Pancreas (tissue), 10 donors: ENCODE results near the gene INPP4B. TPM values are rescaled to one million over a fixed set of nuclear protein-coding genes. Genes with fewer than 3 reads are reported as not detected.

Source experiments
- ATAC-seq, 4 donors: fragments of 200-7000 bp; cut with Tn5 transposase; one replicate each; pipeline versions ENCODE4 v1.8.0 to v1.9.1; 2020; ENCODE audit warnings: mild to moderate bottlenecking in 4 of 4, moderate library complexity in 4 of 4
- DNase-seq, 6 donors: peaks; one replicate each; pipeline ENCODE4 v3.0.0-alpha.2; 2020
- FAIRE-seq: peaks from 2 replicates; lab custom pipeline; 2012; peaks lifted over from hg19 to GRCh38; lab: Jason Lieb, UNC
- H3K27ac ChIP-seq, 4 donors: fragments of 200-600 bp; sonication (generic); 1 replicate in 3 of 4; 2 replicates in 1 of 4; pipeline versions ENCODE4 v1.5.0 to v1.8.0; 2020
- H3K27me3 ChIP-seq, 4 donors: fragments of 200-600 bp; one replicate each; pipeline ENCODE4 v1.8.0; 2021
- H3K36me3 ChIP-seq, 3 donors: fragments of 200-600 bp; sonication (generic) in 1 of 3; one replicate each; pipeline versions ENCODE4 v1.5.0 to v1.8.0; 2020 to 2021
- H3K4me1 ChIP-seq, 3 donors: fragments of 200-600 bp; one replicate each; pipeline ENCODE4 v1.8.0; 2021
- H3K4me3 ChIP-seq, 4 donors: fragments of 200-600 bp; sonication (generic) in 2 of 4; one replicate each; pipeline versions ENCODE4 v1.5.0 to v1.8.0; 2020 to 2021
- H3K9me3 ChIP-seq, 4 donors: fragments of 200-600 bp; one replicate each; pipeline ENCODE4 v1.8.0; 2021
- CTCF ChIP-seq, 4 donors: fragments of 200-600 bp; sonication (generic) in 3 of 4; IDR thresholded peaks; one replicate each; pipeline versions ENCODE4 v1.5.0 to v1.8.0; 2021; ENCODE audit warnings: antibody characterized with exemption in 4 of 4
- WGBS, 2 donors: extraction: QIAGEN DNeasy Blood & Tissue Kit; methylation state at CpG; one replicate each; pipeline ENCODE4 v1.1.7; 2013; 5-methylcytosine and 5-hydroxymethylcytosine counted together
- intact Hi-C, 3 donors: fragments of 100-400 bp; cut with DNase I; formaldehyde crosslinking; loops; one replicate each; pipeline versions ENCODE4 v1.11.1 to v1.14.2; 2022
- polyA plus RNA-seq, 2 donors: library from polyadenylated mRNA; stranded (reverse); fragments of 200-250 nt; gene quantifications; one replicate each; pipeline ENCODE4 v1.2.3, GENCODE V29; 2013
- total RNA-seq, 6 donors: library from RNA; stranded (reverse); fragmentation: NEBNext Ultra II Directional in 4 of 6; extraction: Animal tissue kit (Norgen Biotek cat#: 25700) in 4 of 6; gene quantifications; one replicate each; pipeline versions ENCODE4 v1.2.1 to v1.2.4, GENCODE V29; 2021 to 2023
- donor health status: healthy with polysubstance abuse.
- donor health status: DM: no; HTN: no; CAD: no; lungs with moderate emphysema.
- donor health status: DM: no; HTN: no; CAD: no.
- donor health status: control.
- donor health status: control.
- donor health status: Bipolar disorder and iron deficiency.
- donor health status: DM: yes; HTN: yes; CAD: no.
- donor health status: DM: no; HTN: no; CAD: no.
- donor health status: DM: no; HTN: no; CAD: no.
- donor health status: DM: yes; HTN: yes; CAD: no.

Gene INPP4B
- total and polyA plus RNA-seq, 8 donors: 1.2 to 12.9 (median 5.5) TPM

GRCh38 chr4:142596121-142596520, 250.0 kb downstream of the INPP4B start:
- FAIRE-seq (no peak), ATAC-seq (peak in 1 of 4 donors; percentile 6), DNase-seq (no peak)
- Histone ChIP-seq H3K27me3 (no peaks in the 10 kb centered on the region), H3K9me3 (no peaks in the 10 kb centered on the region), H3K36me3 (no peaks in the 10 kb centered on the region), H3K27ac (peak overlapping the region in 2 of 4 donors; percentile 16 to 64), H3K4me3 (no peak overlapping the region), H3K4me1 (peaks cover 17 to 33% (median 33%) of the 10 kb centered on the region in 3 donors)
- intact Hi-C loops: no loop called here
- no peak for TF ChIP-seq CTCF (IDR thresholded peaks at IDR 0.05)
- 98 to 99% methylated on average over 2 of the region's 2 CpGs for WGBS, 2 donors

GRCh38 chr4:142595222-142595871, 250.8 kb downstream of the INPP4B start:
- no peak for FAIRE-seq
- ATAC-seq: peak; percentile 82 to 92 (median 92)
- no peaks in the 10 kb centered on the region for H3K9me3 ChIP-seq
- H3K4me3 ChIP-seq: no peak overlapping the region
- H3K27ac ChIP-seq: peak overlapping the region in 2 of 4 donors; percentile 18 to 64
- H3K4me1 ChIP-seq: peaks cover 17 to 33% (median 27%) of the 10 kb centered on the region in 3 donors
- no peaks in the 10 kb centered on the region for H3K27me3 ChIP-seq
- no peak for TF ChIP-seq CTCF (IDR thresholded peaks at IDR 0.05)
- intact Hi-C loops: no loop called here
- peak in 3 of 6 donors; percentile 17 to 53 (median 33) for DNase-seq
- H3K36me3 ChIP-seq: no peaks in the 10 kb centered on the region

- intact Hi-C loops: no loop called here
- Histone ChIP-seq H3K36me3 (no peaks in the 10 kb centered on the region), H3K9me3 (no peaks in the 10 kb centered on the region), H3K27me3 (no peaks in the 10 kb centered on the region), H3K4me1 (no peaks in the 10 kb centered on the region), H3K4me3 (no peak overlapping the region), H3K27ac (no peak overlapping the region)
- FAIRE-seq (no peak), ATAC-seq (no peak), DNase-seq (no peak)
- no peak for TF ChIP-seq CTCF (IDR thresholded peaks at IDR 0.05)
- 90 to 100% methylated on average over 1 of the region's 1 CpG for WGBS, 2 donors
Observed at GRCh38 chr4:142585411-142585810, 260.7 kb downstream of the INPP4B start.

GRCh38 chr4:142583708-142584107, 262.4 kb downstream of the INPP4B start:
- H3K36me3 ChIP-seq: no peaks in the 10 kb centered on the region
- intact Hi-C loops: no loop called here
- DNase-seq: no peak

More at GRCh38 chr4:142583708-142584107, 262.4 kb downstream of the INPP4B start:
- Histone ChIP-seq H3K4me3 (no peak overlapping the region), H3K9me3 (no peaks in the 10 kb centered on the region), H3K27me3 (no peaks in the 10 kb centered on the region), H3K4me1 (no peaks in the 10 kb centered on the region), H3K27ac (no peak overlapping the region)
- no peak for TF ChIP-seq CTCF (IDR thresholded peaks at IDR 0.05)
- ATAC-seq: no peak
- 93 to 98% methylated on average over 1 of the region's 1 CpG for WGBS, 2 donors
- FAIRE-seq: no peak
